SK-N-SH (cell line): ENCODE data around the gene OGFR. TPM values are rescaled to one million over a fixed set of nuclear protein-coding genes. Genes with fewer than 3 reads are reported as not detected.

Experiments used
- CTCF ChIA-PET: fragments of 300-600, 350-600 bp; formaldehyde crosslinking; extraction: SDS; loops from one replicate; lab custom pipeline; 2021; lab: Yijun Ruan, JAX
- POLR2A ChIA-PET: fragments of 350-600 bp; sonication (Branson Sonifier 250); formaldehyde crosslinking; extraction: SDS; loops from one replicate; lab custom pipeline; 2020; ENCODE audit warnings: antibody characterized with exemption, inconsistent platforms; lab: Yijun Ruan, JAX
- DNase-seq: peaks from one replicate; pipeline ENCODE4 v3.0.0; 2012
- H2AFZ ChIP-seq: fragments of 200-600 bp; sonication (generic); 2 replicates; pipeline ENCODE4 v1.8.1; 2016; ENCODE audit warnings: antibody characterized with exemption, mild to moderate bottlenecking, low read depth
- H3F3A ChIP-seq: fragments of 200-600 bp; sonication (generic); replicated peaks from 2 replicates; pipeline ENCODE3; 2016; ENCODE audit warnings: antibody characterized with exemption, mild to moderate bottlenecking; ENCODE audit not compliant: insufficient read depth
- H3K27ac ChIP-seq, 2 experiments: fragments of 200-500 bp in 1 of 2; fragments of 200-600 bp in 1 of 2; sonication (Bioruptor generic) in 1 of 2; sonication (generic), shearing (Covaris generic) in 1 of 2; 2 replicates each; pipeline versions ENCODE4 v1.5.1 to v1.6.1; 2014 to 2016; ENCODE audit warnings: low read depth in 2 of 2, inconsistent platforms in 1 of 2, low read length in 1 of 2, mild to moderate bottlenecking in 1 of 2, mixed read lengths in 1 of 2
- H3K27me3 ChIP-seq: fragments of 200-600 bp; sonication (generic), shearing (Covaris generic); 2 replicates; pipeline ENCODE4 v1.6.1; 2016; ENCODE audit warnings: mixed run types; ENCODE audit not compliant: insufficient read depth
- H3K36me3 ChIP-seq, 2 experiments: fragments of 200-500 bp in 1 of 2; fragments of 200-600 bp in 1 of 2; sonication (Bioruptor generic) in 1 of 2; sonication (generic) in 1 of 2; replicated peaks in 1 of 2; 2 replicates each; pipeline versions ENCODE3 to v1.5.1; 2014 to 2016; ENCODE audit warnings: low read length in 1 of 2, mild to moderate bottlenecking in 1 of 2; ENCODE audit not compliant: insufficient read depth in 2 of 2, control insufficient read depth in 1 of 2
- H3K4me1 ChIP-seq, 2 experiments: fragments of 200-500 bp in 1 of 2; fragments of 200-600 bp in 1 of 2; sonication (Bioruptor generic) in 1 of 2; sonication (generic), shearing (Covaris generic) in 1 of 2; 2 replicates each; pipeline versions ENCODE4 v1.5.1 to v1.6.1; 2014 to 2016; ENCODE audit warnings: low read depth in 1 of 2, low read length in 1 of 2, mixed run types in 1 of 2; ENCODE audit not compliant: insufficient read depth in 2 of 2, control insufficient read depth in 1 of 2
- H3K4me2 ChIP-seq: fragments of 200-600 bp; sonication (generic), shearing (Covaris generic); 2 replicates; pipeline ENCODE4 v1.6.1; 2017; ENCODE audit warnings: mixed run types
- H3K4me3 ChIP-seq, 2 experiments: fragments of 200-500 bp in 1 of 2; fragments of 200-600 bp in 1 of 2; sonication (Bioruptor generic) in 1 of 2; sonication (generic), shearing (Covaris generic) in 1 of 2; 2 replicates each; pipeline versions ENCODE4 v1.5.1 to v1.8.1; 2014 to 2016; ENCODE audit warnings: low read depth in 2 of 2, inconsistent platforms in 1 of 2, low read length in 1 of 2, mild to moderate bottlenecking in 1 of 2, mixed read lengths in 1 of 2, moderate library complexity in 1 of 2
- H3K79me2 ChIP-seq: fragments of 200-600 bp; sonication (generic); 2 replicates; pipeline ENCODE4 v1.8.1; 2017; ENCODE audit warnings: mild to moderate bottlenecking; ENCODE audit not compliant: insufficient read depth
- H3K9ac ChIP-seq: fragments of 200-600 bp; sonication (generic); 2 replicates; pipeline ENCODE4 v1.6.1; 2017; ENCODE audit warnings: mixed run types
- H3K9me2 ChIP-seq: fragments of 200-600 bp; sonication (generic); 2 replicates; pipeline ENCODE4 v1.6.1; 2017; ENCODE audit warnings: mixed run types
- H3K9me3 ChIP-seq: fragments of 200-600 bp; sonication (generic); 2 replicates; pipeline ENCODE4 v1.6.1; 2017; ENCODE audit warnings: mixed run types, mild to moderate bottlenecking, moderate library complexity
- H4K20me1 ChIP-seq: fragments of 200-600 bp; sonication (generic); 2 replicates; pipeline ENCODE4 v1.6.1; 2017; ENCODE audit warnings: mild to moderate bottlenecking, mixed run types; ENCODE audit not compliant: insufficient read depth
- CHD2 ChIP-seq: fragments of 150-350 bp; IDR thresholded peaks from 2 replicates; pipeline ENCODE4 v1.6.1; 2018; ENCODE audit warnings: low read length; ENCODE audit not compliant: partially characterized antibody
- EP300 ChIP-seq, 2 experiments: IDR thresholded peaks; 2 replicates each; pipeline versions ENCODE4 v1.4.0 to v1.6.1; 2012; ENCODE audit warnings: borderline replicate concordance in 1 of 2, low read depth in 1 of 2, low read length in 1 of 2
- IRF3 ChIP-seq: fragments of 150-350 bp; IDR thresholded peaks from 2 replicates; pipeline ENCODE4 v1.6.1; 2016; ENCODE audit warnings: mild to moderate bottlenecking, low read depth, low read length
- MEF2A ChIP-seq: IDR thresholded peaks from 2 replicates; pipeline ENCODE4 v1.4.0; 2012; ENCODE audit warnings: low read depth, borderline replicate concordance
- RAD21 ChIP-seq: IDR thresholded peaks from 2 replicates; pipeline ENCODE4 v1.6.1; 2012; ENCODE audit warnings: mild to moderate bottlenecking, low read length
- SIN3A ChIP-seq: IDR thresholded peaks from 2 replicates; pipeline ENCODE4 v1.6.1; 2012; ENCODE audit warnings: low read depth, mild to moderate bottlenecking, low read length, moderate library complexity, borderline replicate concordance
- TCF12 ChIP-seq: IDR thresholded peaks from 2 replicates; pipeline ENCODE4 v1.4.0; 2012
- USF1 ChIP-seq: IDR thresholded peaks from 2 replicates; pipeline ENCODE4 v1.4.0; 2012; ENCODE audit warnings: low read depth, borderline replicate concordance
- WGBS: methylation state at CpG from one replicate; pipeline ENCODE4 v1.1.6; 2017; ENCODE audit warnings: low lambda C conversion rate; 5-methylcytosine and 5-hydroxymethylcytosine counted together
- polyA plus RNA-seq, 3 experiments: library from polyadenylated mRNA; depleted of rRNA; stranded (reverse); fragments of >200 nt; gene quantifications; 2 replicates each; pipeline ENCODE4 v1.2.3, GENCODE V29; 2012
- TF ChIP-seq, protein P1 (sequence below): fragments of 150-350 bp; IDR thresholded peaks from 2 replicates; pipeline ENCODE4 v1.6.1; 2017; ENCODE audit warnings: antibody characterized with exemption, low read length, low read depth, borderline replicate concordance
- TF ChIP-seq, protein P2 (sequence below): fragments of 200-600 bp; sonication (generic); IDR thresholded peaks from 2 replicates; pipeline ENCODE4 v1.6.1; 2017; ENCODE audit warnings: antibody characterized with exemption, mild to moderate bottlenecking, moderate library complexity

OGFR gene
- polyA plus RNA-seq, 1 of the 3 experiments (the other 2 are of a cell fraction) = 60.8 TPM

DNA sequence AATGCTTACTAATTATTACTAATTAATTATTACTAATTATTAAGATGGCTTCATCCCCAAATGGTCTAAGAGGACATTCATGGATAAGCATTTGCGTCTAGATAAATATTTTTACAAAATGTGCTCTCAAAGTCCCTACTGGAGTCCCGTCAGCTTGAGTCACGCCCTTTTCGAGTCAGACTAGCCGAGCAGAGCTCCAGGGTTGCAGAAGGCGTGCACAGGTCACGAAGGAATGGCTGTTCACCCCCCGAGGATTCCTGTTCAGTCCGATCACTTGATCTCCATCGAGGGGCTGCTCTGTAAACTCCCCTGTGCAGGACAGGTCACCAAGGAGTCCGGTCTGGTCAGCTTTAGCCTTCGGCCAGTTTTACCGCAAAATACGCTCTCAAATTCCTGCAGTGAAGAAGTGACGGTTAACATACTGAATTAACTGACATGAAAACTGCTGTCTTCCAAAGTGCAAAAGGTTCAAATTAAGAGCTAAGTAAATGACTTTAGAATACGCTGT lies 37.1 kb downstream of the OGFR start:
- DNase-seq = no peak
- Histone ChIP-seq H3K27me3 (no peaks in the 10 kb centered on the region), H3K9ac (no peak overlapping the region), H3K9me3 (no peaks in the 10 kb centered on the region), H3K36me3 (peaks cover 8 to 27% of the 10 kb centered on the region in 2 experiments), H3F3A (no peaks in the 10 kb centered on the region), H3K9me2 (no peaks in the 10 kb centered on the region), H3K4me3 (no peak overlapping the region), H3K4me2 (no peak overlapping the region), H3K79me2 (no peaks in the 10 kb centered on the region), H3K4me1 (peaks cover 0 to 8% of the 10 kb centered on the region in 2 experiments; a peak in 1 of 4 replicates), H4K20me1 (no peaks in the 10 kb centered on the region), H2AFZ (no peak overlapping the region), H3K27ac (no peak overlapping the region)
- CTCF ChIA-PET = interaction anchor here (1.0 to 3.0 kb wide), 3 partner anchors 13 to 65 kb away, joined by 4 to 14 read pairs (median 4); no protein-coding TSS in a partner anchor
- WGBS = 91% methylated on average over 16 of the region's 16 CpGs
- TF ChIP-seq SIN3A (no peak), USF1 (no peak), TCF12 (no peak), MEF2A (no peak), EP300 (IDR thresholded peaks at IDR 0.05; ENCODE audit: borderline replicate concordance in 1 of 2, low read depth in 1 of 2, low read length in 1 of 2) (no peak), IRF3 (no peak), CHD2 (no peak)
- TF ChIP-seq, protein P1, sequence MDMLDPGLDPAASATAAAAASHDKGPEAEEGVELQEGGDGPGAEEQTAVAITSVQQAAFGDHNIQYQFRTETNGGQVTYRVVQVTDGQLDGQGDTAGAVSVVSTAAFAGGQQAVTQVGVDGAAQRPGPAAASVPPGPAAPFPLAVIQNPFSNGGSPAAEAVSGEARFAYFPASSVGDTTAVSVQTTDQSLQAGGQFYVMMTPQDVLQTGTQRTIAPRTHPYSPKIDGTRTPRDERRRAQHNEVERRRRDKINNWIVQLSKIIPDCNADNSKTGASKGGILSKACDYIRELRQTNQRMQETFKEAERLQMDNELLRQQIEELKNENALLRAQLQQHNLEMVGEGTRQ = no peak
- POLR2A ChIA-PET = no interaction called here

DNA sequence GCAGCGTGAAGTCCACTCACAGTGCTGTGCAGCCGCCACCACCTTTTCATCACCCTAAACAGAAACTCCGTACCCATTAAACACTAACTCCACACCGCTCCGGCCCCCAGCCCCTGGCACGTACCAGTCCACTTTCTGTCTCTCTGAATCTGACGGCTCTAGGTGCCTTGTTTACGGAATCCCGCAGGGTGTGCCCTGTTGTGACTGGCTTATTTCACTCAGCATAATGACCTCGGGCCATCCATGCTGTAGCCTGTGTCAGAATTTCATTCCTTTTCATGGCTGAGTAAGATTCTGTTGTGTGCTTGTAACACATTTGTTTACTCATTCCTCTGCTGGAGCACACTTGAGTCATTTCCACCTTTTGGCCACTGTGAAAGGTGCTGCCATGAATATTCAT lies 39.0 kb downstream of the OGFR start:
- Histone ChIP-seq H3K9me2 (no peaks in the 10 kb centered on the region), H3K27me3 (no peaks in the 10 kb centered on the region), H3K4me2 (no peak overlapping the region), H3K36me3 (peaks cover 11 to 27% of the 10 kb centered on the region in 2 experiments), H3K4me3 (no peak overlapping the region), H3K27ac (no peak overlapping the region), H2AFZ (no peak overlapping the region), H3K4me1 (peaks cover 0 to under 1% of the 10 kb centered on the region in 2 experiments; a peak in 1 of 4 replicates), H3K79me2 (no peaks in the 10 kb centered on the region), H3F3A (no peaks in the 10 kb centered on the region), H3K9ac (no peak overlapping the region), H3K9me3 (no peaks in the 10 kb centered on the region), H4K20me1 (no peaks in the 10 kb centered on the region)
- CTCF ChIA-PET = interaction anchor here (3.0 kb wide), 1 partner anchor 21 kb away, joined by 14 read pairs; no protein-coding TSS in a partner anchor
- 94% methylated on average over 10 of the region's 10 CpGs for WGBS
- no peak for DNase-seq
- TF ChIP-seq, protein P2, sequence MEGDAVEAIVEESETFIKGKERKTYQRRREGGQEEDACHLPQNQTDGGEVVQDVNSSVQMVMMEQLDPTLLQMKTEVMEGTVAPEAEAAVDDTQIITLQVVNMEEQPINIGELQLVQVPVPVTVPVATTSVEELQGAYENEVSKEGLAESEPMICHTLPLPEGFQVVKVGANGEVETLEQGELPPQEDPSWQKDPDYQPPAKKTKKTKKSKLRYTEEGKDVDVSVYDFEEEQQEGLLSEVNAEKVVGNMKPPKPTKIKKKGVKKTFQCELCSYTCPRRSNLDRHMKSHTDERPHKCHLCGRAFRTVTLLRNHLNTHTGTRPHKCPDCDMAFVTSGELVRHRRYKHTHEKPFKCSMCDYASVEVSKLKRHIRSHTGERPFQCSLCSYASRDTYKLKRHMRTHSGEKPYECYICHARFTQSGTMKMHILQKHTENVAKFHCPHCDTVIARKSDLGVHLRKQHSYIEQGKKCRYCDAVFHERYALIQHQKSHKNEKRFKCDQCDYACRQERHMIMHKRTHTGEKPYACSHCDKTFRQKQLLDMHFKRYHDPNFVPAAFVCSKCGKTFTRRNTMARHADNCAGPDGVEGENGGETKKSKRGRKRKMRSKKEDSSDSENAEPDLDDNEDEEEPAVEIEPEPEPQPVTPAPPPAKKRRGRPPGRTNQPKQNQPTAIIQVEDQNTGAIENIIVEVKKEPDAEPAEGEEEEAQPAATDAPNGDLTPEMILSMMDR = no peak
- TF ChIP-seq RAD21 = no peak
- POLR2A ChIA-PET = no interaction called here
